HEK293 (cell line): ENCODE data around the gene ZNF541.
A peak's percentile ranks its signal among the peaks of the same experiment; 100 is the strongest.

Experiments used
- CTCF ChIA-PET: fragments of 350-600 bp; formaldehyde crosslinking; extraction: SDS; loops from one replicate; lab custom pipeline; 2021; ENCODE audit warnings: antibody characterized with exemption; lab: Yijun Ruan, JAX
- POLR2A ChIA-PET: fragments of 300-600 bp; formaldehyde crosslinking; extraction: SDS; loops from one replicate; lab custom pipeline; 2020; ENCODE audit warnings: antibody characterized with exemption, inconsistent platforms; lab: Yijun Ruan, JAX
- H3K27ac ChIP-seq: fragments of 200-500 bp; sonication (Bioruptor generic); 2 replicates; pipeline ENCODE4 v1.5.1; 2014; ENCODE audit warnings: low read depth, low read length, control low read depth, inconsistent platforms; ENCODE audit errors: extremely low read depth
- H3K36me3 ChIP-seq, 2 experiments: fragments of 200-500 bp in 1 of 2; sonication (Bioruptor generic) in 1 of 2; 1 replicate in 1 of 2; 2 replicates in 1 of 2; pipeline ENCODE4 v1.5.1; 2014 to 2017; ENCODE audit warnings: inconsistent platforms in 2 of 2, low read length in 2 of 2; ENCODE audit not compliant: control insufficient read depth in 2 of 2, insufficient read depth in 1 of 2
- H3K4me1 ChIP-seq: fragments of 200-500 bp; sonication (Bioruptor generic); 2 replicates; pipeline ENCODE4 v1.5.1; 2014; ENCODE audit warnings: mild to moderate bottlenecking, low read length, inconsistent platforms; ENCODE audit not compliant: control insufficient read depth, insufficient read depth
- H3K4me3 ChIP-seq: 2 replicates; pipeline ENCODE4 v1.5.1; 2011; ENCODE audit warnings: low read depth, mild to moderate bottlenecking, control low read depth, low read length, moderate library complexity
- H3K9me3 ChIP-seq: fragments of 200-500 bp; sonication (Bioruptor generic); 2 replicates; pipeline ENCODE4 v1.5.1; 2014; ENCODE audit warnings: low read depth, low read length, inconsistent platforms; ENCODE audit not compliant: control insufficient read depth, insufficient read depth
- WT1 ChIP-seq: fragments of 450-650 bp; formaldehyde crosslinking; IDR thresholded peaks from 2 replicates; pipeline ENCODE4 v1.5.1; 2016; ENCODE audit warnings: missing biosample characterization, missing genetic modification characterization
- ZBTB10 ChIP-seq: fragments of 450-650 bp; formaldehyde crosslinking; IDR thresholded peaks from 2 replicates; pipeline ENCODE4 v1.5.1; 2016; ENCODE audit warnings: missing biosample characterization, missing genetic modification characterization
- ZBTB17 ChIP-seq: fragments of 450-650 bp; formaldehyde crosslinking; IDR thresholded peaks from 2 replicates; pipeline ENCODE4 v1.5.1; 2016; ENCODE audit warnings: missing biosample characterization, missing genetic modification characterization
- ZEB2 ChIP-seq: fragments of 450-650 bp; formaldehyde crosslinking; IDR thresholded peaks from 2 replicates; pipeline ENCODE4 v1.5.1; 2016; ENCODE audit warnings: missing biosample characterization, missing genetic modification characterization
- ZFP37 ChIP-seq: fragments of 450-650 bp; formaldehyde crosslinking; IDR thresholded peaks from 2 replicates; pipeline ENCODE4 v1.5.1; 2016; ENCODE audit warnings: missing biosample characterization, missing genetic modification characterization
- ZNF133 ChIP-seq: fragments of 450-650 bp; formaldehyde crosslinking; IDR thresholded peaks from 2 replicates; pipeline ENCODE4 v1.5.1; 2016; ENCODE audit warnings: missing biosample characterization, missing genetic modification characterization
- ZNF140 ChIP-seq: fragments of 450-650 bp; formaldehyde crosslinking; IDR thresholded peaks from 2 replicates; pipeline ENCODE4 v1.5.1; 2016; ENCODE audit warnings: missing biosample characterization, missing genetic modification characterization
- ZNF146 ChIP-seq: fragments of 450-650 bp; formaldehyde crosslinking; IDR thresholded peaks from 2 replicates; pipeline ENCODE4 v1.5.1; 2016; ENCODE audit warnings: missing biosample characterization, missing genetic modification characterization
- ZNF148 ChIP-seq: fragments of 450-650 bp; formaldehyde crosslinking; IDR thresholded peaks from 2 replicates; pipeline ENCODE4 v1.5.0; 2017; ENCODE audit warnings: missing biosample characterization, missing genetic modification characterization, borderline replicate concordance
- ZNF23 ChIP-seq: fragments of 450-650 bp; formaldehyde crosslinking; IDR thresholded peaks from 2 replicates; pipeline ENCODE4 v1.5.1; 2016; ENCODE audit warnings: missing biosample characterization, missing genetic modification characterization, borderline replicate concordance
- ZNF354C ChIP-seq: fragments of 450-650 bp; formaldehyde crosslinking; IDR thresholded peaks from 2 replicates; pipeline ENCODE4 v1.5.1; 2016; ENCODE audit warnings: missing biosample characterization, missing genetic modification characterization, low read depth, borderline replicate concordance
- ZNF37A ChIP-seq: fragments of 450-650 bp; IDR thresholded peaks from 2 replicates; pipeline ENCODE4 v1.5.1; 2018; ENCODE audit warnings: missing biosample characterization, missing genetic modification characterization
- ZNF423 ChIP-seq: fragments of 450-650 bp; formaldehyde crosslinking; IDR thresholded peaks from 2 replicates; pipeline ENCODE4 v1.5.1; 2016; ENCODE audit warnings: missing biosample characterization, missing genetic modification characterization
- ZNF501 ChIP-seq: fragments of 450-650 bp; formaldehyde crosslinking; IDR thresholded peaks from 2 replicates; pipeline ENCODE4 v1.5.1; 2016; ENCODE audit warnings: missing biosample characterization, missing genetic modification characterization
- ZNF585B ChIP-seq: fragments of 450-650 bp; formaldehyde crosslinking; IDR thresholded peaks from 2 replicates; pipeline ENCODE4 v1.5.1; 2016; ENCODE audit warnings: missing biosample characterization, missing genetic modification characterization
- ZNF660 ChIP-seq: fragments of 450-650 bp; IDR thresholded peaks from 2 replicates; pipeline ENCODE4 v1.5.1; 2018; ENCODE audit warnings: missing biosample characterization, mild to moderate bottlenecking, missing genetic modification characterization
- ZNF830 ChIP-seq: fragments of 450-650 bp; IDR thresholded peaks from 2 replicates; pipeline ENCODE4 v1.5.0; 2018; ENCODE audit warnings: missing biosample characterization, missing genetic modification characterization, low read depth, mild to moderate bottlenecking, moderate library complexity
- ZXDB ChIP-seq: fragments of 450-650 bp; formaldehyde crosslinking; IDR thresholded peaks from 2 replicates; pipeline ENCODE4 v1.5.1; 2016; ENCODE audit warnings: missing biosample characterization, missing genetic modification characterization
- TF ChIP-seq, protein P1 (sequence below): fragments of 450-650 bp; formaldehyde crosslinking; IDR thresholded peaks from 2 replicates; pipeline ENCODE4 v1.5.1; 2016; ENCODE audit warnings: missing biosample characterization, missing genetic modification characterization

The ZNF541 gene

GRCh38 chr19:47581605-47582319 is 8.8 kb upstream of the ZNF541 start (continued):
- TF ChIP-seq ZNF133 (tag by site-specific recombination) (no peak), ZBTB10 (tag by site-specific recombination) (0 out of 2 replicates have a peak, but pooled peaks have one; percentile 40)
- TF ChIP-seq, all 188 proteins: peak for 20

DNA sequence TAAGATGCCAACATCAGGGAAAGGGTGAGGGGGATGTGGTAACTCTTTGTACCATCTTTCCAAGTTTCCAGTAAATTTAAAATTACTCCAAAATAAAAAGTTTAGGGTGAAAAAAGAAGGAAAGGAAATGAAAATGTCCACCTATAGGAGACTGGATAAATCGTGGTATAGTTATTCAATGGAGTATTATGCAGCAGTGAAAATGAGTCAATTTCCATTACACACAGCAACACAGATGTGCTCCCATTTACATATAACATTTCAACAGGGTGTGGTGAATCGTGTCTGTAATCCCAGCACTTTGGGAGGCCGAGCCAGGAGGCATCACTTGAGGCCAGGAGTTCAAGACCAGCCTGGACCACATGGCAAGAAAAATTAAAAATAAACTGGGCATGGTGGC is 7.4 kb upstream of the ZNF541 start:
- no peak overlapping the region for H3K27ac ChIP-seq
- ChIA-PET CTCF (no interaction called here), POLR2A (no interaction called here)
- peaks cover 6% of the 10 kb centered on the region for H3K4me1 ChIP-seq
- H3K36me3 ChIP-seq = no peaks in the 10 kb centered on the region
- no peak overlapping the region for H3K4me3 ChIP-seq
- H3K9me3 ChIP-seq = no peaks in the 10 kb centered on the region
- TF ChIP-seq ZNF146 (tag by site-specific recombination) (peak; percentile 80), ZNF660 (tag by site-specific recombination) (no peak), ZNF585B (tag by site-specific recombination) (no peak)
- TF ChIP-seq, protein P1, sequence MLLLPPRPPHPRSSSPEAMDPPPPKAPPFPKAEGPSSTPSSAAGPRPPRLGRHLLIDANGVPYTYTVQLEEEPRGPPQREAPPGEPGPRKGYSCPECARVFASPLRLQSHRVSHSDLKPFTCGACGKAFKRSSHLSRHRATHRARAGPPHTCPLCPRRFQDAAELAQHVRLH (tag by site-specific recombination) = peak; percentile 48; the same call in 1 of the 2 replicates
- TF ChIP-seq, all 188 proteins: peak for 2

DNA sequence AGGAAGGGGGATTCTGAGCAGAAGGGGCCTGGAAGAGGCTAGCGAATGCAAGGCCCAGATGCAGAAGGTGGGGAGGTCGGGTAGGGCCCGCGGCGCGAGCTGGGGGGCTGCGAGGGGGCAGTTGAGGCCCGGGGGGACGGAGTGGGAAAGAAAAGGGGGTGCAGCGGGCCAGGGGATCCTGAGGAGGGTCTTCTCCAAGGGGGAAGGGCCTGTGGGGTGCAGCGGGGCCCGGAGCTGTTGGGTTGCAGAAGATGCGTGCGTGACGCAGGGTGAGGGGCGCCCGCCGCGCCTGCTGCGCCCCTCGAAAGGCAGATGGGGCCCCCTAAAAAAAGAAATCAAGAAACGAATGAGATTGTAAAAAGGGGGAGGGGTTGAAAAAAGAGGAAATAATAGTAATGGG is 313 bp downstream of the ZNF541 start:
- no peak overlapping the region for H3K4me3 ChIP-seq
- H3K36me3 ChIP-seq = no peaks in the 10 kb centered on the region
- ChIA-PET CTCF (no interaction called here), POLR2A (no interaction called here)
- TF ChIP-seq ZNF140 (tag by site-specific recombination) (no peak), ZNF148 (tag by site-specific recombination) (no peak), ZNF37A (no peak), ZNF23 (no peak), ZNF501 (tag by site-specific recombination) (no peak)
- H3K4me1 ChIP-seq = no peaks in the 10 kb centered on the region
- H3K9me3 ChIP-seq = no peaks in the 10 kb centered on the region
- H3K27ac ChIP-seq = no peak overlapping the region

GRCh38 chr19:47569331-47569730 is 3.6 kb downstream of the ZNF541 start:
- TF ChIP-seq ZBTB17 (tag by site-specific recombination) = no peak
- no peak for TF ChIP-seq ZXDB (tag by site-specific recombination)
- TF ChIP-seq WT1 = no peak
- no peak for TF ChIP-seq ZFP37
- TF ChIP-seq ZNF423 = no peak
- no peak for TF ChIP-seq ZNF354C
- TF ChIP-seq ZEB2 (tag by site-specific recombination) = no peak
- TF ChIP-seq ZNF830 (tag by site-specific recombination) = no peak
- CTCF ChIA-PET = interaction anchor here (0.6 kb wide), 1 partner anchor 275 kb away, joined by 6 read pairs; no protein-coding TSS in a partner anchor
- no peak overlapping the region for H3K4me3 ChIP-seq
- H3K4me1 ChIP-seq = peaks cover 2% of the 10 kb centered on the region; the same call in 1 of the 2 replicates
- no peaks in the 10 kb centered on the region for H3K36me3 ChIP-seq
- H3K27ac ChIP-seq = no peak overlapping the region
- no peaks in the 10 kb centered on the region for H3K9me3 ChIP-seq
- POLR2A ChIA-PET = no interaction called here
